GM18517 (cell line): ENCODE data around the gene DNMT3B.
"Not testable (repeated sequence)": the region's sequence is repeated elsewhere in the genome, so short reads cannot be mapped to it uniquely, and the experiment has no call there.

Experiments
- ATAC-seq: cut with Tn5 transposase; IDR thresholded peaks from one replicate; pipeline ENCODE4 v1.9.1; 2021; ENCODE audit warnings: mild to moderate bottlenecking, moderate library complexity; ENCODE audit not compliant: unreplicated experiment

DNMT3B gene

DNA sequence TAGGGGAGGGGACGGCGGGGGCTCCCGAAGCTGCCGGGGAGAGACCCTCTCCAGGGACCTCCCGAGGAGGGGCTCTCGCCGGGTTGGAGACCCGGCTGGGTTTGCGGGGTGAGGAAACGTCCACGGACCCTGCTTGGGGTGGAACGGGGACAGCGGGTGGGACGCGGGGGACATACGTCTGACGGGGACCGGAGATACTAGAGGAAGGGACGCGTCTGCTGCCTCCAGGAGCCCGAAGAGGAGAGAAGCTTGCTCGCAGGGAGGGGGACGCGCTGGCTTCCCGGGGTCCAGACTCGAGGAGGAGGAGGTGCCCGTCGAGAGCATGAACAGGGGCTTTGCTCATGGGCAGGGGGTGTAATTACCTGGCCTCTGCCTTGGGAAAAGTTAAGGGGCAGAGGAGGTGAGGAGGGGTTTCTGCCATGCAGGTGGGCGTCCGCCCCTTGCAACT is 593 bp downstream of the DNMT3B start:
- no peak for ATAC-seq

DNA sequence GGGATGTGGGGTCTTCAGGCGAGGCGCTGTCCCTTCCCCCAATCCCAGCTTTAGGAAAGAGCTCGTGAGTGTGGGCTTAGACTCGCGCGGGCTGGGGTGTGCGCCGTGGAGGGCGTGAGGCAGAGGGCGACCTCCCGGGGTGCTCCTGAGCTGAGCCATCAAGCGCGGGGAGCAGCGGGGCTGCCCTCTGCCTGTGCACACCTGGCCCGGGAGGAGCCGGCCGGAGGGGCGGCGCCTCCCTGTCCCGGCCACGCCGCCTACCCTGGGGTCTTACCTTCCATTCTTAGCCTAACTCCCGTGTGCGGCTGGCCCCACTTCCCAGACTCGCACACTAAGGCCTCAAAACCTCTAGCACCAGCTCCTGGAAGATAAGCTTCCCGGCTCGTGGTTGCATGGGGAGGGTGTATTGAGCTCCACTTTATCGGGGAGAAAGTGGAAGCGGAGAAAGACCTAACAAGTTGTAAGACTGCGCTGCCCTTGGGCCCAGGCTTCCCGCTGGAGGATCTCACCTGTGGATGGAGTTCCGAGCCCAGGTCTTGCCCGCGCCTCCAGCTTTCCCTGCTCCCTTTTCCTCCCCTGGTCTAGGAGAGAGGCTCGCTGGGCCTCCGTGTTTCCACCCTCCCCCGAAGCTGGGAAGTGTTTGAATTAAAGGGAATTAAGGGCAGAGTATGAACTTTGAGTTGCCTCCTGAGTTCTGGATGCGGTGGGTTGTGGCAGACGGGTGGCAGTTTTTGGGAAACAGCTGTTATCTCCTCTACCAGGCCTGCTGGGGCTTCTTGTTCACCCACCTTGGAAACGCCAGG is 1.2 kb downstream of the DNMT3B start:
- no peak for ATAC-seq

DNA sequence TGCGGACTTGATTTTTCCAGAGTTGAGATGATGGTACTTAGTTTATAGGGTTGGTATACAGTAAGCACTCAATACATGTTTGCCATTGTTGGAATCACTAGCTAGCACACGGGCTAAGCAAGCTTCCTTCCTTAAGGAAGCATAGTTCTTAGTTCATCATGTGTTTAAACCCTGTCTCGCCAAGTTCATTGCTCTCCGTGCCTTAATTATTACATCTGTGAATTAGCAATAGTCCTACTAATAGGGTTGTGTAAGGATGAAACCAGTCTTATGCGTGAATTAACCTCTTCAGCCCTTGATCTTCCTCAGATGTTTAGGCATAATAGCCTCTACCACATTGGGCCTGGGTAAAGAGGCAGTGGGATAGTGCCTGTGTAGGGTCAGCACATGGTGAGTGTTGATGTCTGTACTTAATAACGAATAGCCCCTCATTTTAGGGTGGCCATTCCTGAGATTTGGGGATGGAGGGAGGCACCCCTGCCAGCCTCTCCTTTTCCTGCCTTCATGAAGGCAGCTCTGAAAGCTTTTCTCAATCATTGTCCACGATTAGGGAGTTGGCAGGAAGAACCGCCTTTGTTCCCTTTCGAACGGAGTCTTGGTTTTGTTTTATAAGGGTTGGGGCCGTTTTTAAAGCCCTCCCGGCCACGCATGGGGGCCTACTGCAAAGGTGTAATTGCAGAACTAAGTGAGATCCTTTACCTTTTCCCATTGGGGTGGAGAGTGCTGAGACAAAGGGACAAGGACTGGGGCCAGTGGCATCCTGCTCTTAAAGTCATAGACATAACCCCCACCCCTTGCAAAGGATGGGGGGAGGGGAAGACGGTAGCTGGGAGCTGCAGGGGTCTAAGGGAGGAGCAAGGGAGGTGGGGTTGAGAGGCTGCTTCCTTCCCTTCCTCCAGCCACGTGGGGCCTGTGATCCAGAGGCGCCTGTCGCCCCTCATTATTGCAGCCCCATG is 2.1 kb downstream of the DNMT3B start:
- no peak for ATAC-seq

DNA sequence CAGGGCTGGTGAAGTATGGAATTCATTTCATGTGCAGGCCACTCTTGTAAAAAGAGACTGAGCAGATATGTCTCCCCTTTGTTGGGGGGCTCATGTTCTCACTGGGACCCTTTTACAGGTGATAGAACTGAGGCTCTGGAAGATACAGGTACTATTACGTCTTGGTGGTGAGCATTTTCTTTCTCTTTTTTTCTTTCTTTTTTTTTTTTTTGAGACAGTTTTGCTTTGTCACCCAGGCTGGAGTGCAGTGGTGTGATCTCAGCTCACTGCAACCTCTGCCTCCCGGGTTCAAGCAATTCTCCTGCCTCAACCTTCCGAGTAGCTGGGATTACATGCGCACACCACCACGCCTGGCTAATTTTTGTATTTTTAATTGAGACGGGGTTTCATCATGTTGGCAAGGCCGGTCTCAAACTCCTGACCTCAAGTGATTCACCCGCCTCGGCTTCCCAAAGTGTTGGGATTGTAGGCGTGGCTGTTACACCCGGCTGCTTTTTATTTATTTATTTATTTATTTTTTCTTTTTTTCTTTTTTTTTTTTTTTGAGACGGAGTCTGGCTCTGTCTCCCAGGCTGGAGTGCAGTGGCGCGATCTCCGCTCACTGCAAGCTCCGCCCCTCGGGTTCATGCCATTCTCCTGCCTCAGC is 3.2 kb downstream of the DNMT3B start:
- not testable (repeated sequence) for ATAC-seq

DNA sequence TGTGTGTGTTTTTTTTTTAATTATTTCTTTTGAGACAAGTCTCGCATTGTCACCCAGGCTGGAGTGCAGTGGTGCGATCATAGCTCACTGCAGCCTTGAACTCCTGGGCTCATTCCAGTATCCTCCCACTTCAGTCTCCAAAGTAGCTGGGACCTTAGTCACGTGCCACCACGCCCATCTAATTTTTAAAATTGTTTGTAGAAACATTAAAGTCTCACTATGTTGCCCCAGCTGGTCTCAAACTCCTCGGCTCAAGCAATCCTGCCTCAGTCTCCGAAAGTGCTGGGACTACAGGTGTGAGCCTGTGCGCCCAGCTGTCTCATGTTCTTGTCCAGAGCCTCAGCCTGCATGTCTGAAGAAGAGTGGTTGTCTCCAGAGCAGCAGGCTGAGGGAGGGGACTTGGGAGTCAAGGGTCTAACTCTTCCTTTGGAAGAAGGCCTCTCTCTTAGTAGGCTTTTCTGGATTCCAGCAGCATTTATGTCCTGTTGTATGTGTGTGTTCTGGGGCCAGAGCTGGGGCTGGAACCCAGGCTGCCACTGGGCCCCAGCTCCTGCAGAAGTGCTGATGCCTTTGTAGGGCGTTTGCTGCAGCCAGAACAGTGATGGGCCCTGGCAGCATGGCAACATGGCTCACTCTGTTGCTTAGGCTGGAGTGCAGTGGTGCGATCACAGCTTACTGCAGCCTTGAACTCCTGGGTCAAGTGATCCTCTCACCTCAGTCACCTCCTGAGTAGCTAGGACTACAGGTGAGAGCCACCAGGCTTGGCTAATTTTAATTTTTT is 5.4 kb downstream of the DNMT3B start:
- no peak for ATAC-seq

DNA sequence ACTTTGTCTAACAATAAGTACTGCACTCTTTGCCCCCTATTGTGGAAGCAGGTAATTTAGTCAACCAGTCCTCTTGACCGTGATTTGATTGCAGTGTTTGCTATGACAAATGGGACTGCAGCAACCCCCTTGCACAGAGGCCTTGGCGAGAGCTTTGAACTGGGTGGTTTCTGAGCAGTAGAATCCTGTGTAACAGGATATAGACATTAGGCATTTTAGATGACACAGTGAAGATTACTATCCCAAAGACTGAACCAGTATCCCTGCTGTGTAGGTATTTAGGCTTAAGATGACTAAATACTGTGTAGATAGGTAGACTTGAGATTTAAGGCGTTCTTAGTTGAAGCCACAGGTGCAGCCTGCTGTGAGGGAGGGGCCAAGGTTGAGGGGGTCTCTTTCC is 9.9 kb downstream of the DNMT3B start:
- no peak for ATAC-seq

DNA sequence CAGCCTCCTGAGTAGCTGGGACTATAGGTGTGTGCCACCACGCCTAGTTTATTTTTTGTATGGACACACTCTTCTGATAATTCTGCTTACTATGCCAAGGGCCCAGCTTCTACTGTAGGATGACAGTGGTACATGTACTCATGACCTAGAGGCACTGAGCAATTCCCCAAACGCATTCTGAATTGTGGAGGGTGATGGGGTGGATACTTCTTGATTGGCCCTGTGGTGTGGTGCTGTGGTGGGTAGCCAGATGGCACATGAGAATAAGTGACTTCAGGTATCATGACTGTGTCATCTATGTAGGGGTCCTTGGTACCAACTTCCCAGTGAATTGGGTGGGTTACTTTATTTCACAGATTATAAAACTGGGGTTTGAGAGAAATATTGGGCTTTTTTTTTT is 11.0 kb downstream of the DNMT3B start:
- no peak for ATAC-seq

DNA sequence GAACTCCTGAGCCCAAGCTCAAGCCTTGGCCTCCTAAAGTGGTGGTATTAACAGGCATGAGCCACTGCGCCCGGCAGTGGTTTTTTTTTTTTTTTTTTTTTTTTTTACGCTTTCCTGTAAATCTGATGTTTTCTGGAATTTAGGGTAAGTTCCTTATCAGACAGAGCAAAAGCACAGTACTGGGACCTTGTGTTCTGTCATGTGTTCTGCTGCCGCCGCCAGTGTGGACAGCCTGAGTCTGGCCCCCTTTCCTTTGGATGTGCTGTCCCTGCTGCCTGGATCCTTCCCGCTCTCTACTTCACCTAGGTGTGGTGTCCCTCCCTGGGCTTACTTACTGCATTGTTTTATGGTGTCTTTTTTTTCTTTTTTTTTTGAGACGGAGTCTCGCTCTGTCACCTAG is 11.7 kb downstream of the DNMT3B start:
- ATAC-seq, result no peak

DNA sequence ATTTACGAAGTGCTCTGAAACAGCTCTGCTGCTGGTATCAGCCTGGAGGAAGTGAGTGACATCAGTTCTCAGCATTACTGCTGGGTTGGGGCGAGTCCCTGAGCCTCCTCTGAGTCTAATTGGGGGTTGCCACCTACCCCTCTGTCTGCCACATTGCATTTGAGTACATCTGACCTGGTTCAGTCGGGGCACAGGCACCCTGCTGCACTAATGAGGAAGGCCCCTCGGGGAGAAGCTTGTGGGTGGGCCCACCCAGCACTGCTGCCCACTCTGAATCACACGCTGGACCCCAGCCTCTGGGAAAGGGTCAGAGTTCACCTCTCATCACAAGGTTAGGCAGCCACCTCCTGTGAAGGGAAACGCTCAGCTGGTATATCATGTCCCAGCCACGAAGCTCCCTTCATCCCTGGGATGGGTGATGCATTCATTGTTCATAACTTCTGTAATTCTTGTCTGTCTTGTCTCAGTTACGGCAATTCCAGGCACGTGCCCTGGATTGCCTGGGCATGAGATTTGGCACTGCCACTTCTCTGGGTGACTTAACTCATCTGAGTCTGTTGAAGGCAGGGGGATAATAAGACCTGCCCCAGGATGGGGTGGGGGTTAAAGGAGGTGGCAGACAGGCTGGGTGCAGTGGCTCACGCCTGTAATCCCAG is 13.3 kb downstream of the DNMT3B start:
- no peak for ATAC-seq

DNA sequence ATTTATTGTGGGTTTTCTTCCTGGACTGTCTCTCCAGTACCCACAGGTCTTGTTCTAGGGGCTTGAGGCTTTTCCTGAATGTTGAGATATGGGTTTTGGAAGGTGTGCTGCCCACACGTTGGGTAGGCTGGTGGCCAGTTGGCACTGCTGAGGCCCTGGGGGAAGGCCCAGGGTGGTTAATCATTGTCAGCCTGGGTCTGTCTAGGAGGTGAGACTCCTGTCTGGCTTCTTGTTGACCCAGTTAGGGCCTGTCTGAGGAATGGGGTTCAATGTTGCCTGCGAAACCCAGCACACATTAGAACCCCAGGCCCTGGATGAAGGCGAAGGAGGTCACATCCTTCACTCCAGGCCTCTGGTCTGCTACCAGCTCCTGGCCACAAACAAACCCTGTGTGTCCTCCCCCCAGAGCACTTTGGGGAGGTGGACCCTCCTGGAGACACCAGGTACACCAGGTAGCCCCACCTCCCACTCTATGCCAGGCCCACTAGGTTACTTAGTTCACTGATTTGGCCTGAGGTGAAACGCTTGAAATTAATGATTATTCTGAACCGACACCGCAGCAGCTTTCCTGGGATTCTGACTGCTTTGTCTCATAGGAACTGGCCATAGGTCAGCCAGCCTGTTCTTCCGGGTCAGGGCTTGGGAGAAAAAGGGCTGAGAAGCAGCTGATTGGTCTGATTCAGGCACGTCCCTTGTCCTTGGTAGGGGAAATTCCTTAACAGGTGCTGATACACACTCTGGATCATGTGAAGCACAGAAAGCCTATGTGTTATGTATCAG is 15.2 kb downstream of the DNMT3B start:
- no peak for ATAC-seq

DNA sequence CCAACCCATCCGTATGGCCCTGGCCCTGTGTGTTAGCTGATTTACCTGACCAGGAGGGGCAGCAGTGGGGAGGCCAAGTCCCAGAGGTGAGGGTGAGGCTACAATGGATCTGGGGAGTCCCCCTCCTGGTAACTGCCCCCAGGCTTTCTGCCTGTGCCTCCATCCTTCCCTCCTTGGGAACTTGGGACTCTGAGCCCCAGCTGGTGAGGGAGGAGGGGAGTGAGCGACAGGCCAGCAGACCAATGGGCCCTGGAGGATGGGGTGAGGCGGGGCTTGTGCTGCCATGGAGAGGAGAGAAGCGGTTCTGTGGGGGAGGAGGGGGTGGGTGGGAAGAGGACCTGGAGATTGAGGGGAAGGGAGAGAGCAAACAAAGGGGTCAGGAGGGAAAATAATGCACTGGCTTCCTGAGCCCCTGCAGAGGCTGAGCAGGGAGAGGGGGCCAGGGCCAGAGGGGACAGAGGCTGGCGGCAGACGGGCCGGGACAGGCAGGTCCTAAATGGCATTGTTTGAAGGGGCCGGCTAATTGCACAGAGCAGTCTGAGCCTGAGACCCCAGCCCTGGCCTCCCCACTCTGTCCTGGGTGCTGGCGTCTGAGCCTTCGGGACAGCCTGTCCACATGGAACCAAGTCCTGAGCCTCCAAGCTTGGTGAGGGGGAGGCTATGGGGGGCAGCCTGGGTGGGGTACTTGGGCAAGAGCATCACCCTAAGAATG is 17.5 kb downstream of the DNMT3B start:
- ATAC-seq, result no peak

DNA sequence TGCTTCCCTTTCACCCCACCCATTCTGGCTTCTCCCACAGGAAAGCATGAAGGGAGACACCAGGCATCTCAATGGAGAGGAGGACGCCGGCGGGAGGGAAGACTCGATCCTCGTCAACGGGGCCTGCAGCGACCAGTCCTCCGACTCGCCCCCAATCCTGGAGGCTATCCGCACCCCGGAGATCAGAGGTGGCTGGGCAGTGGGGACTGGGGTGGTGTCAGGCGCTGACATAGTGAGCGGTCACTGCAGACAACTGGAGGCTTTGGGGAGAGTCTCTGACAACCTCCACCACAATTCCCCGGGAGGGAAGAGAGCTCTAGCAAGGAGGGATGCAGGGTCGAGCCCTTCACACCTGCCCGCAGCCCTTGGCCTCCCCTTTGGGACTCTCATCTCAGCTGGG is 18.1 kb downstream of the DNMT3B start:
- ATAC-seq, result no peak

DNA sequence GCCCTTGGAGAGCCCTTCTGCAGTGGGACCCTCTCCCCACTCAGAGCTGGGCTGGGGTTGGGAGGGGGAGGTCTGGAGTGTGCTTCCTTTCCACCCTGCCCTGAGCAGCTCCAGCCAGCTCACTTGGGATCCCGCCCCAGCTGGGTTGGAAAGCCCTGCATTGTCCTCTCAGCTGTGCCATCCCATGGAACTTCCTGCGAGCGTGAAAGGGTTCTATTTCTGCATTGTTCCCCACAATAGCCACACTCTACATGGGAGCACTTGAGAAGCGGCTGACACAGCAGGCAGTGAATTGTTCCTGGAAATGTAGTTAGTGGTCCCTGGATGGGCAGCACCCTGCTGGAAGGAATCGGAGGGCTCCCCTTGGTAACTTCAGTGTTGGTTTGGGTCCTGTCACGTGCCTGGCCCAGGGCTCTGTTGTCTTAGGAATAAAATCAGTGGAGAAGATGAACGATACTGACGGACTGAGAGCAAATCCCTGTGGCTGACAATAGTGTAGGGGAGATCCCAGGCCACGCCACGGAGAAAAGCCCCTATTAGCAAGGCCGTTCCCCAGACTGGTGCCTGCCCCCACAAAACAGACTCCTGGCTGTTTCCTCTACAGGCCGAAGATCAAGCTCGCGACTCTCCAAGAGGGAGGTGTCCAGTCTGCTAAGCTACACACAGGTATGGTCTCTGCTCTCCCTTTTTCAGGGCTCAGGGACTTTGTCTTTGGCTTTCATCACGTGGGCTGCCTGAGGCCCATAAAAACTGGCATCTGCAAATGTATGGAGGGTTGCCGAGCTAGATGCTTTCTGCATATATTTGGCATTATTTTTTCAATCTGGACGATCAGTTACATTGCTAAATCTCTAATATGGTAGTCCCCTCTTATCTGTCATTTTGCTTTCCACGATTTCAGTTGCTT is 18.8 kb downstream of the DNMT3B start:
- ATAC-seq, result no peak

DNA sequence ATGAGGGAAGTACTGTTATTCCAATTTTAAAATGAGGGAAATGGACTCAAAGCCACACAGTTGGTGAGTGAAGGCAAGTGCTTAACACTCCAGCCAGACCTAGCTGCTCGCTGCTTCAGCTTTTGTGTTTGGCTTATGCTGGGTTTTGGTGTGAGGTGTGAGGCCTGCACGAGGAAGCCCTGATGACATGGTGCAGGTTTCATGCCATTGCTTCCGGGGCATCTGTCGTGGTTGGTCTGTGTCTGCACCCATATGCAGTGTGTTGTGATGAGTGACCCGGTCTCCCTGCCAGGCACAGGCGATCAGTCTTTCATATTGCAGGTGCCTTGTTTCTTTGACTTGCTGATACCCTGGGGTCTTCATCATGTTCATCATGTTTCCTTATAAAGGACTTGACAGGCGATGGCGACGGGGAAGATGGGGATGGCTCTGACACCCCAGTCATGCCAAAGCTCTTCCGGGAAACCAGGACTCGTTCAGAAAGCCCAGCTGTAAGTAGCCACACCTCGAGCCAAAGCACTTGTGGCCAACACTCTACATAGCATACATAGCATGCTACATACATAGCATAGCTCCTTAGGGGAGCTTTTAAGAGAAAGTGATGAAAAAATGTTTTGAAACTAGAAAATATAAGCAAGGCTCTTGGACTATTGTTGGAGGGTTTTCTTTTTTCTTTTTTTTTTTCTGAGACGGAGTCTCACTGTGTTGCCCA is 22.3 kb downstream of the DNMT3B start:
- ATAC-seq, result no peak

DNA sequence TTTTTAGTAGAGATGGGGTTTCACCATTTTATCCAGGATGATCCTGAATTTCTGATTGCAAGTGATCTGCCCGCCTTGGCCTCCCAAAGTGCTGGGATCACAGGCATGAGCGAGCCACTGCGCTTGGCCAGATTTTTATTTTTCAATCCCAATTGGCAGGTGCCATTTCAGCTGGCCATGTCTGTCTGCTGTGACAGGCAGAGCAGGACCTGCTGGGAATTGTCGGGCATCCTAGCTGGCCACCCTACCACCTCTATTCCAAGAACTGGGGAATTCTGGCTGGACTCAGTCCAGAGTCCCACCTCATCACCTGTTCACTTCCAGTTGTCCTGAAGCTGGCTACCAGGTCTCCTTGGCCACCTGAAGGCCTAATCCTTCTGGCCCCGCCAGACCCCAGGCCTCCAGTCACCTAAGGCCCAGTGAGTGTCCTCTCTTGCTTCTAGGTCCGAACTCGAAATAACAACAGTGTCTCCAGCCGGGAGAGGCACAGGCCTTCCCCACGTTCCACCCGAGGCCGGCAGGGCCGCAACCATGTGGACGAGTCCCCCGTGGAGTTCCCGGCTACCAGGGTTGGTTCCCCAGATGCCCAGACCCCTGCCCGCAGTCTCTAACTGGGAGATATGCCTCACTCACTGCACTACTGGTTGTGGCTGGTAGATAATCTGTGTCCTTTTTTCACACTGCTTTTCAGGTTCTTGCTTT is 24.0 kb downstream of the DNMT3B start:
- no peak for ATAC-seq

DNA sequence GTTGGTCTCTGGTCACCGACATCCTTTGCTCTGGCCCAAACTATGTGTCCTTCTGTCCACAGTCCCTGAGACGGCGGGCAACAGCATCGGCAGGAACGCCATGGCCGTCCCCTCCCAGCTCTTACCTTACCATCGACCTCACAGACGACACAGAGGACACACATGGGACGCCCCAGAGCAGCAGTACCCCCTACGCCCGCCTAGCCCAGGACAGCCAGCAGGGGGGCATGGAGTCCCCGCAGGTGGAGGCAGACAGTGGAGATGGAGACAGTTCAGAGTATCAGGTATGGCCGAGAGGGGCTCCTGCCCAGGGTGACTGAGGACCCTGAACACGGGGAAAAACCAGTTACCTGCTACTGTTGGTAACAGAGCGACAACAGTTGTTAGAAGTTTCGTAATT is 25.0 kb downstream of the DNMT3B start:
- ATAC-seq, result no peak
